HepG2 (cell line): ENCODE measurements around the gene SLC25A18. TPM values are rescaled to one million over a fixed set of nuclear protein-coding genes. Genes with fewer than 3 reads are reported as not detected.

Source experiments
- ARID5B ChIP-seq: IDR thresholded peaks from 2 replicates; pipeline ENCODE4 v1.4.0; 2020; ENCODE audit warnings: mild to moderate bottlenecking, missing genetic modification reagents
- GLI4 ChIP-seq: sonication (generic); formaldehyde crosslinking; IDR thresholded peaks from 2 replicates; pipeline ENCODE4 v1.5.1; 2020; ENCODE audit warnings: missing genetic modification reagents, mild to moderate bottlenecking, moderate library complexity, borderline replicate concordance
- GLMP ChIP-seq: sonication (generic); formaldehyde crosslinking; IDR thresholded peaks from 2 replicates; pipeline ENCODE4 v1.9.0; 2021; ENCODE audit warnings: missing genetic modification reagents, mild to moderate bottlenecking, borderline replicate concordance
- HNRNPK ChIP-seq: fragments of 200-400 bp; formaldehyde crosslinking; IDR thresholded peaks from 2 replicates; pipeline ENCODE4 v1.6.1; 2018; ENCODE audit warnings: low read length, low read depth, moderate library complexity, mild to moderate bottlenecking; ENCODE audit not compliant: poor library complexity, severe bottlenecking
- KDM5B ChIP-seq: sonication (generic); formaldehyde crosslinking; IDR thresholded peaks from 2 replicates; pipeline ENCODE4 v1.4.0; 2020; ENCODE audit warnings: missing genetic modification reagents, mild to moderate bottlenecking, borderline replicate concordance
- KMT2B ChIP-seq: IDR thresholded peaks from 2 replicates; pipeline ENCODE4 v1.6.1; 2016; ENCODE audit warnings: missing genetic modification reagents, missing compliant biosample characterization
- NONO ChIP-seq, 2 experiments: fragments of 450-650 bp in 1 of 2; sonication (generic) in 1 of 2; formaldehyde crosslinking in 1 of 2; IDR thresholded peaks in 1 of 2; conservative IDR thresholded peaks in 1 of 2; 2 replicates each; pipeline versions ENCODE4 v1.6.1 to v1.8.0; 2017 to 2022; ENCODE audit warnings: mild to moderate bottlenecking in 1 of 2, missing genetic modification reagents in 1 of 2, moderate library complexity in 1 of 2
- PBX2 ChIP-seq: IDR thresholded peaks from 2 replicates; pipeline ENCODE4 v1.6.1; 2016; ENCODE audit warnings: control low read depth
- RBM39 ChIP-seq: fragments of 200-400 bp; formaldehyde crosslinking; IDR thresholded peaks from one replicate; pipeline ENCODE4 v1.6.1; 2018; ENCODE audit warnings: antibody characterized with exemption, mild to moderate bottlenecking, low read depth, low read length; ENCODE audit not compliant: poor library complexity, severe bottlenecking
- TBX2 ChIP-seq: sonication (generic); formaldehyde crosslinking; IDR thresholded peaks from 2 replicates; pipeline ENCODE4 v1.5.0; 2020; ENCODE audit warnings: missing genetic modification reagents, mild to moderate bottlenecking, borderline replicate concordance
- TFAP4 ChIP-seq: sonication (generic); IDR thresholded peaks from 2 replicates; pipeline ENCODE4 v1.6.1; 2016; ENCODE audit warnings: low read depth, borderline replicate concordance
- ZNF18 ChIP-seq: sonication (generic); formaldehyde crosslinking; IDR thresholded peaks from 2 replicates; pipeline ENCODE4 v1.8.0; 2022; ENCODE audit warnings: mild to moderate bottlenecking, missing genetic modification reagents; ENCODE audit not compliant: insufficient replicate concordance
- ZNF678 ChIP-seq: sonication (generic); formaldehyde crosslinking; IDR thresholded peaks from 2 replicates; pipeline ENCODE4 v1.4.0; 2020; ENCODE audit warnings: mild to moderate bottlenecking, missing genetic modification reagents
- ZXDC ChIP-seq: sonication (generic); formaldehyde crosslinking; IDR thresholded peaks from 2 replicates; pipeline ENCODE4 v1.5.0; 2020; ENCODE audit warnings: mild to moderate bottlenecking, missing genetic modification reagents
- polyA plus RNA-seq, 8 experiments: library from polyadenylated mRNA; depleted of rRNA in 3 of 8; stranded (reverse) in 7 of 8; unstranded in 1 of 8; fragments of >200 nt; fragmentation: Illumina TruSeq in 4 of 8; extraction: Trizol in 4 of 8; gene quantifications; 2 replicates each; pipeline versions ENCODE4 v1.2.1 to v1.2.3, GENCODE V29; 2011 to 2016; ENCODE audit warnings: low read depth in 4 of 8, missing spikeins in 1 of 8, mixed read lengths in 1 of 8; ENCODE audit not compliant: insufficient read depth in 1 of 8
- total RNA-seq, 5 experiments: library from RNA; depleted of rRNA; stranded (reverse); fragments of >200 nt; fragmentation: Illumina TruSeq; extraction: Trizol; gene quantifications; 2 replicates each; pipeline ENCODE4 v1.2.3, GENCODE V29; 2016; ENCODE audit warnings: low read depth in 1 of 5

SLC25A18 gene
- total and polyA plus RNA-seq, 2 of the 13 experiments (the other 11 are each of a cell fraction or from before 2014, with no cell fraction given): 0.28 to 0.75 TPM

GRCh38 chr22:17638432-17639246, 75.3 kb downstream of the SLC25A18 start, which contains the start of gene BCL2L13 (continued):
- TF ChIP-seq ZXDC (CRISPR knock-in tag) (no peak), ZNF678 (0 out of 2 replicates have a peak, but pooled peaks have one; percentile 27), ZNF18 (CRISPR knock-in tag) (peak; percentile 84), HNRNPK (no peak), KDM5B (peak; percentile 63; the same call in 1 of the 2 replicates), PBX2 (CRISPR knock-in tag) (no peak), GLMP (CRISPR knock-in tag) (no peak), NONO (IDR thresholded peaks at IDR 0.05) (no peak), NONO (CRISPR knock-in tag; conservative IDR thresholded peaks at IDR 0.05) (peak; percentile 42; the same call in 1 of the 2 replicates), RBM39 (peak; percentile 92), TFAP4 (peak; percentile 44; the same call in 1 of the 2 replicates), GLI4 (CRISPR knock-in tag) (no peak), ARID5B (CRISPR knock-in tag) (peak; percentile 35; the same call in 1 of the 2 replicates), TBX2 (CRISPR knock-in tag) (no peak; the same call in none of the 2 replicates), KMT2B (CRISPR knock-in tag) (peak; percentile 76; the same call in 1 of the 2 replicates)
